NCI-H2107 treated with DMSO at 0.1 percent for 48 hours (cell line): ENCODE data around the gene C8A.

Experiments used
- DNase-seq: peaks from one replicate; lab custom pipeline; 2025; ENCODE audit not compliant: unreplicated experiment; lab: John Stamatoyannopoulos, UW

Gene C8A

DNA sequence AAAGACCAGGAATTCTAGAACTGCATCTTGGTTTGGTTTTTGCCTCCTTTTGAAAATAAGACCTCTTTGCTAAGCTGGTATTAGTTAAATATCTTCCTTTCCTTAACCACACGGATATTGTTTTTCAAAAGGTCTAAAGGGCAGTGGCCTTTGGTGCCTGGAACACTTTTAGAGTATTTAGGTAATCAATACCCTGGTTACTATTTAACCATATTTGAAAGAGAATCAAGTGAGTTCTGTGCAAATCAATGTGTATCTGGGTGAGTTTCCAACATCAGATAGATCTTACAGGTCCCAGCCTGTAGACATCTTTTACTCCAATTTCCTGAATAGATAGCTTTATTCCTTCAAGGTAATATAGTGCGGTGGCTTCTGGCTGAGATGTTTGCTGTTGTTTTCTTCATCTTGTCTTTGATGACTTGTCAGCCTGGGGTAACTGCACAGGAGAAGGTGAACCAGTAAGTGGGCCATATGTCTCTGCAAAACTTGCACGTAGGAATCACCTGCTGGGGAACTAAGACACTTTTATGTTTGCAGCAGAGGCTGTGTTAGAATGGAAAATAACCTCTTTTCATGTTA, at the start of gene C8A:
TSS of gene C8A (plus strand) at position 277 of the 579 bp plus-strand sequence. CDS start at position 382, 105 bp downstream.
- no peak for DNase-seq

DNA sequence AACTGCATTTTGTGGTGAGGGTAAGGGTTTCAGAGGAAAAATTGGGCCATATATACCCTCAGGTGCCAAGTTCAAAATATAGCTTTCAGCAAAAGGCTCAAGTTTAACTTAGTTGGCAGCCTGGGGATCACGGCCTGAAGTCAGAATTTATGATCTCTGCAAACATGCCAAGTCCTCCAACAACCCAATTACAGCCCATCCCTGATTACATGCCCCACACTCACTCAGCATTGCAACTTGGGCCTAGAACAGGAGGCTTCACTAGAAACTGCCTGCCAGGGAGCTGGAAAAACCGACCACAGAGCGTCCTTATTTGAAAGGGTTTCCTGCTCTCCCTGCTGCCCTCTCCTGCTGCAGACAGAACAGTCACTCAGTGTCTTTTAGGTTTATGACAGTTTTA, 47.8 kb upstream of the C8A start:
- no peak for DNase-seq

DNA sequence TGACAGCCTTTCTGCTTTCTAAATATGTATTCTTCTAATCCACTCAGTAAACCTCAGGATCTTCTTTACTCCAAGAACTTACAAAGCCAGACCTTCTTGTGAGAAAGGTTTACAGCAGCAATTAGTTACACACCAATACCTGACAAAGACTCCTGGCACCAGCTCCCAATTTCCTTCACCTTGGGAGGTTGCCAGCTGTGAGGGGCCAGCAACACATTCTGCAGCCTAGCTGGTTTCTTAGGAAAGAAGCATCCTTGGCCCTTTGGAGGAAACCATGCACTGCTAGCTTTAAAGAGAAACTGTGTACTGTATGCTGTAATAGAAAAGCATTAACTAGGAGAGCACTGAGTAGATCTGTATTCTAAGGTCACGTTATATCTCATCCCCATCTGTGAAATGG, 46.2 kb upstream of the C8A start:
- DNase-seq = no peak

DNA sequence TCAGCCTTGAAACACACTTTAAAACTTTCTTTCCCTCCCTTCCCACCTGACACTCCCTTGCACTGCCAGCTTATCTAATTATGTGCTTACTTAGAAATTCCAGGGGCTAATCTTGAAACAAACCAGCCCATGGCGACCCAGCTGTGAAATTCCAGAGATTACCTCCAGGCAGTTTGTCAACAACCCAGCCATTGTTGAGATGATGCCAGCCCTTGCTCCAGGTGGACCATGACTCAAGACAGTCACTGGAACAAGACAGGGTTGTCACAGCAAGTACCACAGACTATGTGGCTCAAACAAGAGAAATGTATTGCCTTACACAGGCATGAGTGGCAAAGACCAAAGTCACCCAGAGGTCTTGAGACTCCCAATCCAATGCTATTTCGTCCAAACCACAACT, 43.3 kb upstream of the C8A start:
- no peak for DNase-seq

DNA sequence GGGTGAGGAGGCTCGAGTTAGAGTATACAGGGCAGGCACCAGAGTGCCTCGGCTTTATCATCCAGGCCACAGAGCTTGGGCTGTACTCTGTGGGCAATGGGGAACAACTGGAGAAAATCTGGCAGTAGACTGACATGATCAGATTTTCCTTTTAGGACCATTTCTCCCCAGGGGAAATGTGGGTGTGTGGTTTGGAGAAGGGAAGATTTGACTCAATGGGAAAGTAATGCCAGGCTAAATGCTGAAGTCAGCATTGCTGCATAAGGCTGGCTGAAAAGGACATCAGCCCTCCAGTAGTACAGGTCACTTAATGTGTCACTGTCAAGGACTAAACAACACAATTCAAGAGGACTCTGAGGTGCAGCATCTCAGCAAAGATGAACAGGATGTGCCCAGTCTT, 40.4 kb upstream of the C8A start:
- no peak for DNase-seq

DNA sequence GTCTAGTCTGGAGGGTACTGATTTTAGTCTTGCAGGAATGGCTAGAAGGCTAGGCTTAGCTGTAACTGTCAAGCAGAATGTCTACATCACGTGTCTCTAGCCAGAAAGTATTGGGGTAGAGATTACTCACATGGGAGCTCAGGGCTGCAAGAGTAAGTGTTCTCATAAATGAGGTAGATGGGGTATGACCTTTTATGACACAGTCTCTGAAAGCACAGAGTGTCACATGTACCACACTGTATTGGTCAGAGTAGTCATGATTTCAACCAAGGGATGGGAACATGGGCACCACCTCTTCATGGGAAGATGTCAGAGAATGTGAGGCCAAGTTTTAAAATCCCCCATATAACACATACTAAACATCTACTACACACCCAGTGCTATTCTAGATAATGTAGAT, 38.3 kb upstream of the C8A start:
- DNase-seq = no peak

DNA sequence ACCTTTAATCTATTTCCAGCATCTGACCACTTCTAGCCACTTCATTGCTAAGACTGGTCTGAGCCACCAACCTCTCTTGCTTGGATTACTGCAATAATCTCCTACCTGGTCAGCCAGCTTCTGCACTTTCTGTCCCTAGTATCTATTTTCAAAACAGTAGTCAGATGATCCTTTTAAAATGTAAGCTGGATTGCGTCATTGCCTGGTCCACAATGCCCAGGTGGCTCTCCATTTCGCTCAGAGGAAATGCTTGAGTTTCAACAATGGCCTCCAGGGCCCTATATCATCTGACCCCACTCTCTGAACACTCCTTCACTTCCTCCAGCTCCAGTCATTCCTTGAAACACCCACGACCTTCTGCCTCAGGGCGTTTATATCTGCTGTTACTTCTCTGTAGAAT, 37.7 kb upstream of the C8A start:
- peak; percentile 56 for DNase-seq

DNA sequence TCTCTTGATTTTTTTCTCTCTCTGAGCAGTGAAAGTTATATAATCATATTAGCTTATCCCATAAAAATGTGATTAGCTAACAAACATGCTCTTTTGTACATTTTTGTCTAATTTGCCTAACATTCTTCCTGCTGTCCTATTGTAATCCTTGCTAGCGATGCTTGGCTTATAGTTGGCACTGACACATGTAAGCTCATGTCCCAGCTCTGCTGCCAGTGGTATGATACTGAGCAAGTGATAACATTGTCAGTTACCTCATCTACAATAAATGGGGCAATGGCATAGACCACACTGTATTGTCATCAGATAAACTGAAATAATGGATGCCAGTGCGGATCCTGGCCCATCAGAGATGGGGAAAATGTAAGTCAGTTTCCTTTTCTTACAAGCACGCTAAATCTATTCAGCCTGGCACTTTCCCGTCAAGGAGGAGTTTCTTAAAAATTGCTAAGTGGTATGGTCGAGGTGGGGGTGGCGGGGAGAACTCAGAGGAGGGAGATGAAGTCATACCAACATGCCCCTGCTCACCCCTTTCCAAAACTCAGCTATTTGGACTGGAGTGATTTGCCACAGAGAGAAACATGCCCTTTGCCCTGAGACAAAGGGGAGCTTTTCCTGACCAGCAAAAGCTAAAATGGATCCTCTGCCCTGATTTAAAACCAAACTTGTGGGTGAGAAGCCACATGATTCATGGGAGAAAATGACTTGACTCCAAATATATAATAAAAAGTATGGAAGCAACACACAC, 36.7 kb upstream of the C8A start:
- no peak for DNase-seq

DNA sequence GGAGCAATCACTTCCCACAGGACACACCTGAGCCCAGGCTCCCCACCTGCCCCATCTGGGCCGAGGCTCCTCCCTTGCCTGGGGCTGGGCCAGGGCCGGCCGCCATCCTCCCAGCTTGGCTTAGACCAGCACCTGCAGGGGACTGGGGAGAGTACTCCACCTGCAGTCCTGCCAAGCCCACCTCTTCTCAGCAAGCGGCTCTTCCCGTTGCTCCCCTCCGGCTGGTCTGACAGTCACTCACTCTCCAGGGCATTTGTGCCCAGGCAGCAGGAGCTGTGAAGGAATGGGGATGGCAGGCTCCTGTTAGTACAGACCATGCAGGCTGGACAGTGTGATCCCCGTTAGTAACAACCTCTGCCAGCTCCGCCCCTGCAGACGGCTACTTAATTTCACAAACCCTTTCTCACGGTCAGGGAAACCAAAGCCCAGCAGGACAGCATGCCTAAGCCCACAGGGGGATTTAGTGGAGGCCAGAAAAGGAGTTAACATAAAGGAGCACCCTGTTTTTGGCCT, 35.2 kb upstream of the C8A start, which contains the start of gene FYB2:
TSS of gene FYB2 (minus strand) at position 18 of the 513 bp plus-strand sequence. CDS start 114 bp downstream, outside the sequence.
- DNase-seq = peak; percentile 47

DNA sequence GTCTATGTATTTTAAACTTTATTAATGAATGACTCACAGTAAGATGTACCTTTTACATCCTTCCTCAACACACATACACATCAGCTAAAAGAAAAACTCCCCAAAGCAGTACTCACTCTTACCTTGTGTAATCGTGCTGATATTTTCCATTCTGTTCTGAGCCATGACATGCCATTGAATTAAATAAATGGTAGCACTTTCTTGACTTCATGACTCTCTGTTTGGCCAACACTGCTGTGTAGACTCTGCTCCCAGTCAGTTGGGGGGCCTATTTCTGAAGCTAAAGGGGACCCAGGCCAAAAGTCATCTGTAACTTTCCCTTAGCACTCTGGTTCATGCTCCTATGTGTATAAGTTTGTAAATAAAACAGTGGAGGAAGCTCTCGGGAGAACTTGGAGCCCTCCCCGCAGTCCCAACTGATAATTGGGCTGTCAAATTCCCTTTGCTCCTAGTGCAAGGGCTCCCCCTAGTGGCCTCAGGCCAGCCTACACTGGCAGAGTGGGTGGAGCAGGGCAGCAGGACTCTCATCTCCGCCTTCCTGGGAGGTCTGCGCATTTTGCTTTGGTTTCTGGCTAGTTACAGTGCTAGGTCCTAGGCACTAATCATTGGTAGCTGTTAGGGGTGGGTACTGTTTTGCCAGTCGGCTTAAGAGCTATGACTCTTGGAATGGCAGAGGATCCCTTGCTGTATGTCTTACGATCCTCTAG, 33.7 kb upstream of the C8A start:
- DNase-seq = peak; percentile 77

DNA sequence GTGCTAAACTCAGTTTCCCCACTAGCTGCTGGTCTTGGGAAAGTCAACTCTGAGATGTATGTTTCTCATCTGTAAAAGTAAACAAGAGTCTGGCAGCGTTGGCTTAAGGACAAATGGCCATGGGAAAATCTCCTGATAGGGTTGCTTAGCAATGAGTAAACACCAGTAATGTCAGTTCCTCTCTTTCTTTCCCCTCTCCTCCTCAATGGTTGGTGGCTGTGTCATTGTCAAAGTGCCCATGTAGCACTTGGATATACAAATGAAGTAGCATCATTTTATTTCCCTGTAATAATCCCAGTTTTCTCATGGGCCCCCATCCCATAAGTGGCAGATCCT, 33.2 kb upstream of the C8A start:
- no peak for DNase-seq

DNA sequence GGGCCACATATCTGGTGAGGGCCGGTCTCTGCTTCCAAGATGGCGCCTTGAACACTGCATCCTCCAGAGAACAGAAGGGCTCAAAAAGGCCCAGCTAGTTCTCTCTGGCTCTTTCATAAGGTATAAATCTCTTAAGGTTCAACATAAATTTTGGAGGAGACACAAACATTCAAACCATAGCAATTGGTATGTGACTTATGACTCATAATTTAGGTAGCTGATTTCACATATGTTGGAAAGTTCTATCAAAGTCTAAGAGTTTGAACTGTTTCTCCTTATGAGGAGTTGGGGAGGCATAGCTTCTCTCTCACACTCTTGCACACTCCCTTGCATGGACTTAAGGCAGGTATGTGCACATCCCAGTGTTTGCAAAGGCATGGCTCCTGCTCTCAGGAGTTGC, 30.3 kb upstream of the C8A start:
- no peak for DNase-seq

DNA sequence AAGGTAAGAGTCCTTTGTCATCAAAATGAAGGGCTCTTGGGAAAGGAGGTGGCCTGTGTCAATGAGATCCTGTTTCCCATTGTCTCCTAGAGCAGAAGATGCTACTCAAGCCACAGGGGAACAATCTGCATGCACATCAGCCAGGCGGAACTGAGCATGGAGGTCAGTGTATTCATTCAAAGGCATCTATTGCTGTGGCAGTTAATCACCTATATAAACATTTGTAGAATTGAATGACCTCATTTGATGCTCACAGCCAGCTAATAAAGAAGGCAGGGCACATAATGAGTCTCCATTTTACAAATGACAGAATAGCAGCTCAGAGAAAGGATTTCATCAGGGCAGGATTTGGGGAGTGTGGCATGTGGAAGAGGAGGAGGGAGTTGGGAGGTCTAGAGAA, 29.7 kb upstream of the C8A start:
- peak; percentile 46 for DNase-seq

DNA sequence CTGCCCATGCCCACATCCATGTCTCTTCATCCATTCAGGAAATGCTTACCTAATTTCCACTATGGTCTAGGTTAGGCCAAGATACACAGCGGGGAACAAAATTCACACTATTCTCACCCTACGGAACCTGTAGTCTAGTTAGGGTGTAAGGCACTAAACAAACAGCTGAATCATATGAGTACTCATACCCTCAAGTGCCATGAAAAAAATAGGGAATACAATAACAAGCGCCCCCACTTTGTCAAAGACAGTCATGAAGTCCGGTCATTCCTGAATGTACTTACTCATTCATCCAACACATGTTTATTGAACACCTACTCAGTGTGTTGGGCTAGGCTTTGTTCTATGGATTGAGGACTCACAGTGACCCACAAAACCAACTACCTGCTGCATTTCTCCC, 29.2 kb upstream of the C8A start:
- DNase-seq = no peak

DNA sequence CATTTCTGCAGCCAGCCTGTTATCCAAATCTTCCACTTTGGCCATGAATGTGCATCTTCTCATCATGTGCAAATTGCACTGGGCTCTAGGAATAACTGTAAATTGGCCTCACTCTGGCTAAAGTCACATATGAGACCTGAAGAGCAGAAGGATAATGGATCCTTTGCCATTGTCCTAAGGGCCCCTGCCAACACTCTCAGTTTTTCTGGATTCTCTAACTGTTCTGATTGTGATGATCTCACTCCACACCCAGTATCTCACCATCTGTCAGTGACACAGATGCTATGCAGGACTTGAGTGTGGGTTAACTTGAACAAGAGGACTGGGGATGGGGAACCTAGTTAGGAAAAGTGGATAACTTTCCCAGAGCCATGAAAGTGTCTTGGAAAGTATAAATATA, 26.9 kb upstream of the C8A start:
- DNase-seq = no peak

DNA sequence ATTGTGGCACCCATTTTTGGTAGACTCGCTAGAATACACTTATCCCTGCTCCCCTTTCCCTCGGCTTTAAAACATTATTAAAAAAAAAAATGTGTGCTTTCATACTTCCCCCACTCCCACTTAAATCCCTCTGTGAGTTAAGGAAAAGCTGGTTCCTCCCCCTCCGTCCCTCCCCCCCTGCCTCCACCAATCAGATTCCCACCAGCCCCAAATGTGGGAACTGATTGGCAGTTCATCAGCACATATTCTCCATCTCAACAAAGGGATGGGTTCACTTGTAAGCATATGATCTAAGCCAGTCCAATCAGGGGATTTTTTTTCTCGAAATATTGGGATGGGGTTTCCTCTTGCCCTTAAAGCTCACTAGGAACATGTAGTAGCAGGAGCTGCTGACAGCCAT, 24.5 kb upstream of the C8A start:
- DNase-seq = no peak

DNA sequence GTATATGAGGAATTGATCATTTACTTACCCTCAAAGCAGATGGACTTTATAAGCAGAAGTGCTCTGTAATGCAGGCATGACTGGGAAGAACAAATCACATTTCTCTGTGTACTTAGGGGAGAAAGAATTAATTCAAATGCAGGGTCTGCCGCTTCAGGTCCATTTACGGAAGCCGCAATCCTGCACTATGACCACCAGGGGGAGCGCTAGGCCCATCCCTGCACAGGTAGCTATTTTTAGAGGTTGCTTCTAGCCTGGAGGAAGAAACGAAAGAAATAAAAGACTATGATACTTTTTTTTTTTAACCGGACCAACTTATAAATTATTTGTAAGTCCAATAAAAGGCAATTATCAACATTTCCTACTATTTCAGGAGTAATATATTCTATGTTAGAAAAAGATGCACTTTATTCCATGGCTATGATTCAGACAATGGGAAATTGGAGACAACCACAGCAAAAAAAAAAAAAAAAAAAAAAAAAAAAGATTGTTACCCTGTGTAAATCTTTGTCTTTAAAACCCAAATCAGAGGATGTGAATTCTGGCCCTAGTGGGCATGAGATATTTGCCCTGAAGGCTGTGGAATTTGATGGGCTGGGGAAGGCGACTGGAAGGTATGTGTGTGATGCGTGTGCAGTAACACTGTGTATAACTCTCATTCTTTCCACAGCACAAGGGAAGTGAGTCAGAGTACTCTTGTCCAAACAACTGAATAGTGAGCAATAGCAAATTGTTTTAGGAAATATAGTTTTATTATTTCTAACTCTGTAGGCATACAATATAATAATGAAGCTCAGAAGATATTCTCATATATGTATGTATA, 22.5 kb upstream of the C8A start:
- peak; percentile 76 for DNase-seq

DNA sequence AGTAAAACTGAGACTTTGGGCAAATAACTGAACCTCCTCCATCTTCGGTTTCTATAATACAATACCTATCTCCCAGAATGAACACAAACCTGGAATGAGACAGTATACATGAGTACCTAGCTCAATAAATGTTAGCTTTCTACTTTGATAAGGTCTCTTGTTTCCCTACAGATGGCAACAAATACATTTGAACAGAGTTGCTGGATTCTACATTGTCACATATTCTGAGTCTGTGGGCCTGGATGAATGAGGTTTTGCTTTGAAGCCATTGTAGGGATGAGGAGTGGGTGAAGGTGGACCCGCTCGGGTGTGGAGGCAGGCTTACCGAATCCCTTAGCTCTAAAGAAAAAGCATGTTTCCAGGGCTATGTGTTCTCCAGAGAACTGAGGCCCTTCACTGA, 21.5 kb upstream of the C8A start:
- no peak for DNase-seq

DNA sequence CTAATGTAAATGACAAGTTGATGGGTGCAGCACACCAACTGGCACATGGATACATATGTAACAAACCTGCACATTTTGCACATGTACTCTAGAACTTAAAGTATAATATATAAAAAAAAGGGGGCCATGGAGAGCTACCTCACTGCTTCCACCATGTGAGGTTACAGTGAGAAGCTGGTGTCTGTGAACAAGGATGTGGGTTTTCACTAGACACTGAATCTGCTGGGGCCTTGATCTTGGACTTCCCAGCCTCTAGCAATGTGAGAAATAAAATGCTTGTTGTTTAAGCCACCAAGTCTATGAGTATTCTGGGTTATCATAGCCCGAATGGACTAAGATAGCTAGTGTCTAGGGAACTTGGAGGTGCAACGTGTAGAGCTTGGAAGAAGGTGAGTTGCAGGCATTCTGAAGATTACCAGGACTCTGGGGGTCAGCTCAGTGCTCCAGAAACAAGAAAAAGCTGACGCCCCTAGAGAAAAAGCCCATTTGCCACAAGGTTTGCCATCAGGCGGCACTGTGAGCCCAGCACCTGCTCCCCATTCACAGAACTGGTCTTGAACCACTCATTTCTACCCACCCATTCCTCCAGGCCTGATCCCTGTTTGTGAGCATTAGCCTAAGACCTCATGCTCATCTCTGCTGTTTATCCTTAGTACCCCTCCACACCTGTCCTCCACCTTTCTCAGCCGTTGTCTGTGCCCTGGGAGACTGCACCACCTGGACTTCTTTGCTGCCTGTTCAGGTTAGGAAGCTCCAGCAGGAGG, 20.3 kb upstream of the C8A start:
- no peak for DNase-seq

DNA sequence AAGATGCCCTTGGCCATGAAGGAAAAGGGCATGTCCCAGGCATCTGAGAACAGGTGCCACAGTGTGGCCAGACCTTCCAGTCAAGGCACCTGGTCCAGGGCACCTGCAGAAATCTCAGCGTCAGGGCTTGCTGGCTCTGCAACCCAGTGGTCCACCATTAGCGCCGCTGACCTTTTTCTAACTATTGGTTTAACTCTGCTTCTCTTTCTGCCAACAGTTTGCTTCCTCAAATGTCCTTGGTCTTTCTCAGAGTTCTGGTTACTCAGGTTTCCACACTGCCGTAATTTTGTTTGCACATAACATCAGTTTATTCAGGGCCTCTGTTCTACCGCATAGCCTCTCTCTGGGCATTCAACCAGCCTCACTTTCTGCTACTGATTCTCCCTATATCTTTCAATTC, 18.9 kb upstream of the C8A start:
- no peak for DNase-seq

DNA sequence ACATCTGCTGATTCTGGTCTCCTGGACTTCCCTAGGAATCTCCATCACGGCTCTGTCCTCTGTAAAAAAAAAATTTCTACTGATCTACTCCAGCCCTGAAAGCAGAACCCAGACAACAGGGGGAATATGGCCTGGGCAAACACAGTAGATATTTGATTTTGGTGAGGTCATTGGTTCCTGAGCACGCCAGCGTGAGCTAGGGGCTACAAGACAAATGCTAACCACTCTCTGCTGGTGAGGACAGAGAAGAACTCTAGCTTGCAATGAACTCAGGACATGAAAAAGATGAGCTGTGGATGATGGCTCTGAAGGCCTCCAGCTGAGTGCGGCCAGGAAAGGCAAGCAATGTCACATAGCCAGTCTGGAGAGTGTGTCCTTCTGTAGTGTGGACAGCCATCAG, 18.2 kb upstream of the C8A start:
- no peak for DNase-seq
